Measurements from ENCODE around the gene PPP2R3B. TPM values are rescaled to one million over a fixed set of nuclear protein-coding genes. Genes with fewer than 3 reads are reported as not detected.

The PPP2R3B gene
- total and polyA plus RNA-seq, 2 of the 13 experiments (the other 11 are each of a cell fraction or from before 2014, with no cell fraction given) = 17.0 to 21.4 TPM

GRCh38 chrX:373641-374471 is 12.9 kb downstream of the PPP2R3B start (continued):
- TF ChIP-seq, protein P1, sequence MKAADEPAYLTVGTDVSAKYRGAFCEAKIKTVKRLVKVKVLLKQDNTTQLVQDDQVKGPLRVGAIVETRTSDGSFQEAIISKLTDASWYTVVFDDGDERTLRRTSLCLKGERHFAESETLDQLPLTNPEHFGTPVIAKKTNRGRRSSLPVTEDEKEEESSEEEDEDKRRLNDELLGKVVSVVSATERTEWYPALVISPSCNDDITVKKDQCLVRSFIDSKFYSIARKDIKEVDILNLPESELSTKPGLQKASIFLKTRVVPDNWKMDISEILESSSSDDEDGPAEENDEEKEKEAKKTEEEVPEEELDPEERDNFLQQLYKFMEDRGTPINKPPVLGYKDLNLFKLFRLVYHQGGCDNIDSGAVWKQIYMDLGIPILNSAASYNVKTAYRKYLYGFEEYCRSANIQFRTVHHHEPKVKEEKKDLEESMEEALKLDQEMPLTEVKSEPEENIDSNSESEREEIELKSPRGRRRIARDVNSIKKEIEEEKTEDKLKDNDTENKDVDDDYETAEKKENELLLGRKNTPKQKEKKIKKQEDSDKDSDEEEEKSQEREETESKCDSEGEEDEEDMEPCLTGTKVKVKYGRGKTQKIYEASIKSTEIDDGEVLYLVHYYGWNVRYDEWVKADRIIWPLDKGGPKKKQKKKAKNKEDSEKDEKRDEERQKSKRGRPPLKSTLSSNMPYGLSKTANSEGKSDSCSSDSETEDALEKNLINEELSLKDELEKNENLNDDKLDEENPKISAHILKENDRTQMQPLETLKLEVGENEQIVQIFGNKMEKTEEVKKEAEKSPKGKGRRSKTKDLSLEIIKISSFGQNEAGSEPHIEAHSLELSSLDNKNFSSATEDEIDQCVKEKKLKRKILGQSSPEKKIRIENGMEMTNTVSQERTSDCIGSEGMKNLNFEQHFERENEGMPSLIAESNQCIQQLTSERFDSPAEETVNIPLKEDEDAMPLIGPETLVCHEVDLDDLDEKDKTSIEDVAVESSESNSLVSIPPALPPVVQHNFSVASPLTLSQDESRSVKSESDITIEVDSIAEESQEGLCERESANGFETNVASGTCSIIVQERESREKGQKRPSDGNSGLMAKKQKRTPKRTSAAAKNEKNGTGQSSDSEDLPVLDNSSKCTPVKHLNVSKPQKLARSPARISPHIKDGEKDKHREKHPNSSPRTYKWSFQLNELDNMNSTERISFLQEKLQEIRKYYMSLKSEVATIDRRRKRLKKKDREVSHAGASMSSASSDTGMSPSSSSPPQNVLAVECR (CRISPR knock-in tag; IDR thresholded peaks at IDR 0.05; ENCODE audit: borderline replicate concordance) = peak; percentile 42; the same call in 1 of the 2 replicates
- no peak for TF ChIP-seq YEATS4 (CRISPR knock-in tag; IDR thresholded peaks at IDR 0.05; ENCODE audit: borderline replicate concordance)
- TF ChIP-seq SP1 (IDR thresholded peaks at IDR 0.05) = no peak
- TF ChIP-seq SP1 (CRISPR knock-in tag; IDR thresholded peaks at IDR 0.05) = no peak
- TF ChIP-seq, protein P2, sequence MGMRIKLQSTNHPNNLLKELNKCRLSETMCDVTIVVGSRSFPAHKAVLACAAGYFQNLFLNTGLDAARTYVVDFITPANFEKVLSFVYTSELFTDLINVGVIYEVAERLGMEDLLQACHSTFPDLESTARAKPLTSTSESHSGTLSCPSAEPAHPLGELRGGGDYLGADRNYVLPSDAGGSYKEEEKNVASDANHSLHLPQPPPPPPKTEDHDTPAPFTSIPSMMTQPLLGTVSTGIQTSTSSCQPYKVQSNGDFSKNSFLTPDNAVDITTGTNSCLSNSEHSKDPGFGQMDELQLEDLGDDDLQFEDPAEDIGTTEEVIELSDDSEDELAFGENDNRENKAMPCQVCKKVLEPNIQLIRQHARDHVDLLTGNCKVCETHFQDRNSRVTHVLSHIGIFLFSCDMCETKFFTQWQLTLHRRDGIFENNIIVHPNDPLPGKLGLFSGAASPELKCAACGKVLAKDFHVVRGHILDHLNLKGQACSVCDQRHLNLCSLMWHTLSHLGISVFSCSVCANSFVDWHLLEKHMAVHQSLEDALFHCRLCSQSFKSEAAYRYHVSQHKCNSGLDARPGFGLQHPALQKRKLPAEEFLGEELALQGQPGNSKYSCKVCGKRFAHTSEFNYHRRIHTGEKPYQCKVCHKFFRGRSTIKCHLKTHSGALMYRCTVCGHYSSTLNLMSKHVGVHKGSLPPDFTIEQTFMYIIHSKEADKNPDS (CRISPR knock-in tag; IDR thresholded peaks at IDR 0.05) = 0 out of 2 replicates have a peak, but pooled peaks have one; percentile 28
- TF ChIP-seq MTA3 (CRISPR knock-in tag; IDR thresholded peaks at IDR 0.05) = no peak
- TF ChIP-seq ZNF660 (CRISPR knock-in tag; IDR thresholded peaks at IDR 0.05; ENCODE audit: borderline replicate concordance, low read depth) = no peak
- TF ChIP-seq ZNF17 (CRISPR knock-in tag; IDR thresholded peaks at IDR 0.05) = no peak
- no peak for TF ChIP-seq ZNF337 (CRISPR knock-in tag; IDR thresholded peaks at IDR 0.05; ENCODE audit: borderline replicate concordance, low read depth)
- no peak for TF ChIP-seq KMT2A (CRISPR knock-in tag; IDR thresholded peaks at IDR 0.05)
- no peak for TF ChIP-seq MIXL1 (CRISPR knock-in tag; IDR thresholded peaks at IDR 0.05)
- TF ChIP-seq CREB1 (IDR thresholded peaks at IDR 0.05) = no peak
- no peak for TF ChIP-seq CREB1 (CRISPR knock-in tag; IDR thresholded peaks at IDR 0.05)
- TF ChIP-seq ZNF512 (CRISPR knock-in tag; IDR thresholded peaks at IDR 0.05) = no peak
- TF ChIP-seq ZNF782 (CRISPR knock-in tag; IDR thresholded peaks at IDR 0.05; ENCODE audit: borderline replicate concordance) = no peak
- TF ChIP-seq, protein P3, sequence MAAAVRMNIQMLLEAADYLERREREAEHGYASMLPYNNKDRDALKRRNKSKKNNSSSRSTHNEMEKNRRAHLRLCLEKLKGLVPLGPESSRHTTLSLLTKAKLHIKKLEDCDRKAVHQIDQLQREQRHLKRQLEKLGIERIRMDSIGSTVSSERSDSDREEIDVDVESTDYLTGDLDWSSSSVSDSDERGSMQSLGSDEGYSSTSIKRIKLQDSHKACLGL (CRISPR knock-in tag; IDR thresholded peaks at IDR 0.05) = no peak
- no peak for TF ChIP-seq IRF2 (CRISPR knock-in tag; IDR thresholded peaks at IDR 0.05)
- no peak for TF ChIP-seq ZNF143 (CRISPR knock-in tag; IDR thresholded peaks at IDR 0.05)
- TF ChIP-seq, protein P4, sequence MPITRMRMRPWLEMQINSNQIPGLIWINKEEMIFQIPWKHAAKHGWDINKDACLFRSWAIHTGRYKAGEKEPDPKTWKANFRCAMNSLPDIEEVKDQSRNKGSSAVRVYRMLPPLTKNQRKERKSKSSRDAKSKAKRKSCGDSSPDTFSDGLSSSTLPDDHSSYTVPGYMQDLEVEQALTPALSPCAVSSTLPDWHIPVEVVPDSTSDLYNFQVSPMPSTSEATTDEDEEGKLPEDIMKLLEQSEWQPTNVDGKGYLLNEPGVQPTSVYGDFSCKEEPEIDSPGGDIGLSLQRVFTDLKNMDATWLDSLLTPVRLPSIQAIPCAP (CRISPR knock-in tag; IDR thresholded peaks at IDR 0.05; ENCODE audit: low read depth) = no peak

Data from HepG2 (cell line).